Measurements from ENCODE around the gene XRCC6.

The XRCC6 gene

GRCh38 chr22:41654322-41654721 lies 33.2 kb downstream of the XRCC6 start:
- DNase-seq, result no peak

GRCh38 chr22:41656556-41656955 lies 35.5 kb downstream of the XRCC6 start:
- peak; percentile 19 for DNase-seq

- peak; percentile 34 for DNase-seq
These were observed 36.6 kb downstream of the XRCC6 start for GRCh38 chr22:41657709-41658108.

GRCh38 chr22:41658869-41659268 lies 37.8 kb downstream of the XRCC6 start:
- peak; percentile 53 for DNase-seq

- peak; percentile 17 for DNase-seq
These were observed 38.8 kb downstream of the XRCC6 start for GRCh38 chr22:41659941-41660340.

- peak; percentile 25 for DNase-seq
These were observed 39.3 kb downstream of the XRCC6 start for GRCh38 chr22:41660416-41660815.

- peak; percentile 5 for DNase-seq
These were observed 40.0 kb downstream of the XRCC6 start for GRCh38 chr22:41661088-41661487.

- DNase-seq, result no peak
These were observed 40.6 kb downstream of the XRCC6 start for GRCh38 chr22:41661713-41662112.

- peak; percentile 51 for DNase-seq
These were observed 42.5 kb downstream of the XRCC6 start for GRCh38 chr22:41663594-41663993.

GRCh38 chr22:41664490-41664889 lies 43.4 kb downstream of the XRCC6 start:
- DNase-seq, result no peak

GRCh38 chr22:41664951-41665350 lies 43.9 kb downstream of the XRCC6 start:
- DNase-seq, result peak; percentile 34

GRCh38 chr22:41668971-41669911 lies 48.1 kb downstream of the XRCC6 start:
- DNase-seq, result peak; percentile 39

GRCh38 chr22:41672096-41672495 lies 51.0 kb downstream of the XRCC6 start:
- peak; percentile 24 for DNase-seq

- peak; percentile 54 for DNase-seq
These were observed 51.9 kb downstream of the XRCC6 start for GRCh38 chr22:41672780-41673509.

- peak; percentile 47 for DNase-seq
These were observed 53.8 kb downstream of the XRCC6 start for GRCh38 chr22:41674846-41675340.

GRCh38 chr22:41676134-41676533 lies 55.0 kb downstream of the XRCC6 start:
- peak; percentile 39 for DNase-seq

- DNase-seq, result peak; percentile 63
These were observed 60.5 kb downstream of the XRCC6 start for GRCh38 chr22:41681616-41682015.

GRCh38 chr22:41682033-41682807 lies 61.1 kb downstream of the XRCC6 start:
- peak; percentile 95 for DNase-seq

- DNase-seq, result peak; percentile 56
These were observed 62.0 kb downstream of the XRCC6 start for GRCh38 chr22:41683052-41683451.

GRCh38 chr22:41683616-41684015 lies 62.5 kb downstream of the XRCC6 start:
- no peak for DNase-seq

GRCh38 chr22:41684194-41684593 lies 63.1 kb downstream of the XRCC6 start:
- DNase-seq, result no peak

- peak; percentile 24 for DNase-seq
These were observed 65.8 kb downstream of the XRCC6 start for GRCh38 chr22:41686890-41687289.

- peak; percentile 70 for DNase-seq
These were observed 66.8 kb downstream of the XRCC6 start for GRCh38 chr22:41687901-41688364.
